GM12874 (cell line): Measurements from ENCODE around the gene MBNL3.

Source experiments
- CTCF ChIP-seq: IDR thresholded peaks from 2 replicates; pipeline ENCODE4 v1.5.1; 2011; ENCODE audit warnings: low read depth, mild to moderate bottlenecking, control low read depth, low read length, moderate library complexity; ENCODE audit not compliant: insufficient read depth

The MBNL3 gene

DNA sequence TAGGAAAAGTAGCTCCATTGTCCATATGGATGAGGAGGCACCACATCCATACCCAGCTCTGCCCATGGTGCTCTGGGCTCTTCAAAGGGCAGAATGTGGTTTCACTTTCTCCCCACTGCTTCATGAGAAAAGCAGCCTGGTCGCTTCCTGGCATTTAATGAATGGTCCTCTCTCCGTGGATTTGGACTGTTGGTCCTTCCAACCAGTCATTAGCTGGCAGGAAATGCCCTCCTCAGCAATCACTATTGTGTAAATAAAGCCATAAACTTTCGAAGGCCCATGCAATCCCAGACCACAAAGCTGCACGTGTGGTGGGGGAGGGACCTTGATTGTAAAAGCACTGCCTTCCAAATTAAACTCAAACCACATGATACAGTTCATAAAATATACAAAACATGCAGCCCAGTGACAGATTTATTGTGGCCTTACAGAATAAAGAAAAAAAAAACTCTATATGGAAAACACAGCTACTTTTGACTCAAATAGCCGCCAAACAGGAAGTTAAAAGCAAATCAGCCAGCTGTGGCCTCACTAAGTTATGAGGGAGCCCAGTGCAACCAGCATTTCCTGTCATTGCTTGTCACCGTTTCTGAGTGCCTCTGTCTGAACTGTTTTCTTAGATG, 8.1 kb downstream of the MBNL3 start:
- no peak for TF ChIP-seq CTCF

- TF ChIP-seq CTCF, result no peak
These were observed 14.1 kb downstream of the MBNL3 start for GRCh38 chrX:132474544-132475248.

DNA sequence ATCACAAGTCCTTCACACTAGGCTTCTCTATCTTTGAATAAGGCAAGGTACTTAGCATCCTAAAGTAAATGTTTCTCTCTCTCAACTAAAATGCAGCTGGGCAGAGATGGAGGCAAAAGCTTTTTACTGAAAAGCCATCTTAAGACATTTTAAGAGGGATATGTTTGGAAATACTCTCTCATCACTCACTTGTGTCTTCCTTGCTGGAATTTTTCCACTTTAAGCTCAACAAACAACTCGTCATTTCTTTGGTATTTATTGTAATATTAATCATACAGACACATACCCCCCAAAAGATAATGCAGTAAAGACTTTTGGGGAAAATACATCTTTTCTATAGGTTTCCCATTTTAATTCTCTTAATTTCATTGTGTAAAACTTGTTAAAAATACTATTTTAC, 16.4 kb downstream of the MBNL3 start:
- TF ChIP-seq CTCF, result no peak

DNA sequence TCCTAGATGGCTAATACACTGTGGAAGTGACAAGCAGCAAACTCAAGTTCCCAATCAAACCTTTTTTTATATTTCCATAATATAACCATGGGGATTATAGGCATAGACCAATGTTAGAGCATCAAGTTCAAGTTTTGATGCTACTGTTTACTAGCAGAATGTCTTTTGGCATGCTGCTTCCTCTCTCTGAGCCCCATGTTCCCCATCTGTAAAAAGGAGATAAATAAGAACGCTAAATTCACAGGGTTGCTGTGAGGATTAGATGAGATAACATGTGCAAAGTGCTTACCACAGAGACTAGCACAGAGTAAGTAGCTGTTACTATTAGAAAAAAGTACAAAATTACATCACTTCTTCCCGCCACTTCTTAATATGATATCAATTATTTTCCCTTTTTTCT, 18.0 kb downstream of the MBNL3 start:
- no peak for TF ChIP-seq CTCF

DNA sequence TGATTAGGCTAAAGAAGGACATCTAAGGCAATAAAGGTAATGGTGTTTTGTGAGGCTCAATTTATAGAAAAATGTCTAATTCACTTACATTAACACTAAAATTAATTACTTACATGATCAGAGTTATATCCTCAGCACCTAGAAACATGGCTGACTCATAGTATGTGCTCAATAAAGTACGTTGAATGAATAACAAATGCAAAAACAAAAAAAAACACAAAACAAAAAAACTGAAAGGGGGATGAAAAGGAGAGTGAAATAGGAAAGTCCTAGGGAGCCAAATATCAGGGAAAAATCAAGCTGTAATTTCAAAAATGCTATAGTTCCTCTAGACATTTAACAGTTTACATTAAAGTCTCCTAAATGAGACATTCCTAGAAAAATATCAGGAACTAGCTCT, 18.7 kb downstream of the MBNL3 start:
- no peak for TF ChIP-seq CTCF

DNA sequence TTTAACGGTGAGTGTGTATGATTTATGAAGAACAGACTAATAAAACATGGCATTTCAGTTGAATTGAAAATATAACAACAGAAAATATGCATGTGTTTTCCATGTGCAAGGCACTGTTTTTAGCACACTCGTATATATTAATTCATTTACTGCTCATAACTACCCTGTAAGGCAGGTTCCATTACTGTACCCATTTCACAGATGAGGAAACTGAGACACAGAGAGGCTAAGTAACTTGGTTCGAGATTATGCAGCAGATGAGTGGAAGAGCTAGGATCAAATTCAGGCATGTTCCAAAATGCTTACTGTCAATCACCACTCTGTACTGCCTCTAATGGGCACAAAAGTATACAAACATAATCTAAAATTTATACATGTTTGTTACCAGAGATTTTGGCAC, 20.4 kb downstream of the MBNL3 start:
- no peak for TF ChIP-seq CTCF

DNA sequence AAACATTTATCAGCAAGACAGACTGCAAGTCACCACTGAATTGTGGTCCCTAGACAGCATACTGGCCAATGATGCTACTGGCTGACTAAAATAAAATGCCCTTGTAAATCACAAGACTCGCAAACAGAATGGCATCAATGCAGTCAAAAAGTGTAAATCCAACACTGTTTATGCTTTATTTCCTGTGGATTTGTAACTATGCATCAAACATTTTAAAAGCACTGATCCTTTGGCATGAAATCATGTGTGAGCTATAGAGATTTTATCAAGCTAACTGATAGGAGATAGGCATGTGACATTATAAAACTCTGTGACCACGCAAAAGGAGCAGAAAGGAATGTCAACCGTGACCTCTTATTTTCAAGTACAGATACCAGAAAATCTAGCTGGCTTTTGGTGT, 20.8 kb downstream of the MBNL3 start:
- TF ChIP-seq CTCF, result no peak
